LoVo (cell line): ENCODE data around the gene MYL11.
A peak's percentile ranks its signal among the peaks of the same experiment; 100 is the strongest.
"Not testable (repeated sequence)": the region's sequence is repeated elsewhere in the genome, so short reads cannot be mapped to it uniquely, and the experiment has no call there.

Experiments used
- DNase-seq: peaks from one replicate; pipeline ENCODE4 v3.0.0-alpha.2; 2016; ENCODE audit warnings: low spot score

Gene MYL11

GRCh38 chr16:30396627-30397026 is 22.0 kb downstream of the MYL11 start:
- DNase-seq: not testable (repeated sequence)

DNA sequence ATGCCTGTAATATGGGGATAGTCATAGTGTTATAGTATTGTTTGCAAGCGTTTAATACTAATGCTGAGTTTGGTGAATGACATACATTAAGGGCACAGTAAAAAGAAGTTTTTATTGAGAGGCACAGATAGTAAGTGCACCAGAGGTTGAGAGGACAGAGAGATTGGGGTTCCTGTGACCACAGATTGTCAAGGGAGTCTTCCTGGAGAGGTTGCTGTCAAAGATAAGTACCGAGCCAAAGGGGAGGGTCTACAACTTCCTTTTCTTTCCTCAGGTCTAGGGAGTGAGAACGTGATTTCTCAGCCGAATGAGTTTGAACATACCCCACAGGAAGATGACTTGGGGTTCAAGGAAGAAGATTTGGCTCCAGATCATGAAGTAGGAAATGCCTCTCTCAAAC is 22.5 kb downstream of the MYL11 start:
- no peak for DNase-seq

GRCh38 chr16:30397776-30398660 is 23.4 kb downstream of the MYL11 start:
- DNase-seq: no peak

DNA sequence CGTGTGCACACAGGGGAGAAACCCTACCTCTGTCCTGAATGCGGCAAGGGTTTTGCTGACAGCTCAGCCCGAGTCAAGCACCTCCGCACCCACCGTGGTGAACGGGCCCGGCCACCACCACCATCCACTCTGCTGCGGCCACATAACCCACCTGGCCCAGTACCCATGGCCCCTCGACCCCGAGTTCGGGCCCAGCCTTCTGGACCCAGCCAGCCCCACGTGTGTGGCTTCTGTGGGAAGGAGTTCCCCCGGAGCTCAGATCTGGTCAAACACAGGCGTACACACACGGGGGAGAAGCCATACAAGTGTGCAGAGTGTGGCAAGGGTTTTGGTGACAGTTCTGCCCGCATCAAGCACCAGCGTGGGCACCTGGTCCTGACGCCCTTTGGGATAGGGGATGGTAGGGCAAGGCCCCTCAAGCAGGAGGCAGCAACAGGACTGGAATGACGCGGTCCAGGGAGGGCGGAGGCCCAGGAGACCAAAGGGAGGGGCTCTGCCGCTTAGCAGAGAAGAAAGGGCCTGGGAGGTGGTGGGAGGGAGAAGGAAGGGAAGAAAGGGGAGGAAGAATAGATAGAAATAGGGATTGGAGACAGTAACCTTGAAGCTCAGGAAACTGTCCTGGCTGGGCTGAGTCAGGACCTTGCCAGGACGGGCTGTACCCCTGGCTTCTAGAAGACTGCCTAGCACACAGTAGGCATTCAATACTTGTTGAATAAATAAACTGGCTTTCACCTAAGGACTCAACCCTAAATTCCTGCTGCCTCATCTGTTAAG is 24.2 kb downstream of the MYL11 start:
- DNase-seq: no peak

DNA sequence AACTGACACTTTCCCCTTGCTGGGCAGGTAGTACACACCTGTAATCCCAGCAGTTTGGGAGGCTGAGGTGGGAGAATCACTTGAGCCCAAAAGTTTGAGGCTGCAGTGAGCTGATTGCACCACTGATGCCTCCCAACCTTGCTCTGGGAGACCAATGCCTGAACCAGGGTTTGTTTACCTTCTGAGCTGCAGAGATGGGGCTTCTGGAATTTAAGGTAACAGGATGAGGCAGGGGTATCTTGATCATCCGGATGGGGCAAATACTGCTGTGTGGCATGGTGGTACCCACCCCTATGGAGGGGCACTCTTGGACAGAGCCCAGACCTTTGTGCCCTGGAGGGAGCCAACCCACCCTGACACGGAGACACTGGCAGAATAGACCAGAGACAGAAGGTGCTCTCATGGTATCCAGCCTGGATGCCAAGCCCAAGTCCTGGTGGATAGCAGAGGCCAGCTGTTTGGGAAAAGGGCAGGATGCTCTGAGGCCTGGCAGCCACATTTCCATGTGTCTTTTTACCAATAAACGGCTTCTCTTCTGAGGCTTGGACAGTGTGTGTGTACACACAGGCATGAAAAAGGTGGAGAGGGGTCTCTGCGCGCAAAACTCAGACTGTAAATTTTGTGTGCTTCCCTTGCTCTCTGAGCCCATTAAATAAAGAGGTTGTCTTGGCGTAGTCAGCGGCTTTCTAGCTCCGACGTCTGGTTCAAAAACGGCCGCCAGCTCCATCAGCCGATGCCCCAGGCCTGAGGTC is 25.0 kb downstream of the MYL11 start:
- DNase-seq: no peak

- no peak for DNase-seq
Measured at GRCh38 chr16:30401768-30402425, 27.3 kb downstream of the MYL11 start.

DNA sequence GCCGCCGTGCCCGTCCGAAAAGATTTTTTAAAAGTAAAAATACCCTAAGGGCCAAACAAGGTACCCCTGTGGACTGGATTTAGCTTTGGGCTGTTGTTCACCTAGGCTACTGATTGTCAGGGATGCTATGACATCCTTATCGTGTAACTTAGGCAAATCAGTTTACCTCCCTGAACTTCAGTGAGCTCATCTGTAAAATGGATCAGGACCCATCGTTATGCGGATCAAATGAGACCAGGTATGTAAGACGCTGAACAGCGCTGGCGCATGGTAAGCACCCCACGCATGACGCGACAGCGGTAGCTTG is 32.1 kb downstream of the MYL11 start:
- DNase-seq: no peak

GRCh38 chr16:30407102-30407803 is 32.7 kb downstream of the MYL11 start, which contains the start of gene ZNF771:
TSS of gene ZNF771 (plus strand) at chr16:30407606. CDS start at chr16:30408054, 448 bp downstream.
- DNase-seq: peak; percentile 91

- no peak for DNase-seq
Measured at GRCh38 chr16:30407804-30408534, 33.4 kb downstream of the MYL11 start.

DNA sequence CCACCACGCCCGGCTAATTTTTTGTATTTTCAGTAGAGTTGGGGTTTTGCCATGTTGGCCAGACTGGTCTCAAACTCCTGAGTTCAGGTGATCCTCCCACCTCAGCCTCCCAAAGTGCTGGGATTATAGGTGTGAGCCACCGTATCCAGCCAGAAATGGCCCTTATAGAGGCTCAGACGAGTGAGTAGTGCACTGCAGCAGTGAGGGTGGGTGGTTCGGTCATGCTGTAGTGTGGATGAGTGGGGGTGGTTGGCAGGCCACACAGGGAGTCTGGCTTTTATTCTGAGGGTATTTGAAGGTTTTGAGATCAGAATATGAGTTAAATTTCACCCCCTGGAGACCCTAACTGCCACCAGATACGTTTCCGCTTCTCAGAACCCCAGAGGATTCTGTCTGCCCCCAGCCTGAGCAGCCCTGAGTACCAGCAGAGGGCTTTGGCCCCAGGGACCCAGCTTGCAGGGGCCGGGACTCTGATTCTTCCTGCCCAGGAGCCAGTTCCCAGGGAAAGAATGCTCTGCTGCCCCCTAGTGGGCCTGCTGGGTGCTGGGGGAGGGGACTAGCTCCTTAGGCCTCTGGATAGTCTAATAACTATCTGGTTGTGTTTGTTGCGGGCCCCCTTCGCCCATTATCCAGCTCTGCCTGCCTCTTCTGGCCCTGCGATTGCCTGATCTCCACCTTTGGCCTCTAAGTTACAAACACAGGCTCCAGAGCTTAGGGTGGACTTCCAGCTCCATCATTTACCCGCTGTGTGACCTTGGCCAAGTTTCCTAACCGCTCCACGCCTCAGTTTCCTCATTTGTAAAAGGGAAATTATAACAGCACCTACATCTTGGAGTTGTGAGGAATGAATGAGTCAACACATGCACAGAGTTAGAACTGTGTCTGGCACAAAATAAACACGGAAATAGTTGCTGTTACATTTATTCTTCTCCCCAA is 34.8 kb downstream of the MYL11 start:
- DNase-seq: peak; percentile 84

DNA sequence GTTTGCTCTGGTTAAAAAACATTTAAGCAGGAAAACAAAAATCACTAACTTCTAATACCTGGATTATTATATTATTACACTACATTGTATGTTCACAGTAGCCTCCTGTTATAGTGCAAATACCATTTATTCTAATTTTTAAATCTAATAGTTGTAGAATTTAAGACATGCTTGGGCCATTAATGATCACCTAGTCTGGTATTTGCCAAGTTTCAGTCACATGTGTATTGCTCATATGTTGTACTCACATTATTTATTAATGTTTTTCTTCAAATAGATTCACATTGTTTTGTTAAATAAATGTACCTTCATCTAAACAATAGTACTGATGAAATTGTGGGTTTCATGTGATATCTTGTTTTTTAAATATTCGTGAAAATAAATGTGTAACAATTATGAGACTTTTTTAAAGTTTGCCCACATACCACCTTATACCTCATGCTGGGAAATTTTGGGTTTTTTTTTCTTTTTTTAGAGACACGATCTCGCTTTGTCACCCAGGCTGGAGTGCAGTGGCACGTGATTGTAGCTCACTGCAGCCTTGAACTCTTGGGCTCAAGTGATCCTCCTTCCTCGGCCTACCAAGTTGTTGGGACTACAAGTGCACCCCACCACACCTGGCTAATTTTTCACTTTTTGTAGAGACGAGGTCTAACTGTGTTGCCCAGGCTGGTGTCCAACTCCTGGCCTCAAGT is 38.7 kb downstream of the MYL11 start:
- DNase-seq: no peak

DNA sequence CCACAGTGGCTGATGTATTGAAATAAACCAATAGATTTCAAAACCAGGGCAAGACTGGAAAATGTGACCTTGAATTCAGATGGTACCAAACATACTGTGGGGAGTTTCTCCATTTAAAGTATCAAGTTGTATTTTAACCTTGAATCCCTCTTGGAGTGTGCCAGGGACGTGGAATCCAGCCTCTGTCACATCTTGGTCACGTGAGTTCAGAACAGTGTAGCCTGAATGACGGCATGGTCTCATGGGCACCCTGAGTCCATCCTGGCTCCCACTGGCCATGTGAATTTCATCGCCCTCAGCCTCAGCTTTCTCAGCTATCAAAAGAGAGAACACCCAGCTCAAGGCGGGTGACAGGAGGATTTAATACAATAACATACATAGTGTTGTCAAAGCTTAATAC is 39.6 kb downstream of the MYL11 start:
- DNase-seq: no peak

GRCh38 chr16:30416047-30416603 is 41.5 kb downstream of the MYL11 start:
- no peak for DNase-seq

- DNase-seq: no peak
Measured at GRCh38 chr16:30416624-30417528, 42.3 kb downstream of the MYL11 start.

DNA sequence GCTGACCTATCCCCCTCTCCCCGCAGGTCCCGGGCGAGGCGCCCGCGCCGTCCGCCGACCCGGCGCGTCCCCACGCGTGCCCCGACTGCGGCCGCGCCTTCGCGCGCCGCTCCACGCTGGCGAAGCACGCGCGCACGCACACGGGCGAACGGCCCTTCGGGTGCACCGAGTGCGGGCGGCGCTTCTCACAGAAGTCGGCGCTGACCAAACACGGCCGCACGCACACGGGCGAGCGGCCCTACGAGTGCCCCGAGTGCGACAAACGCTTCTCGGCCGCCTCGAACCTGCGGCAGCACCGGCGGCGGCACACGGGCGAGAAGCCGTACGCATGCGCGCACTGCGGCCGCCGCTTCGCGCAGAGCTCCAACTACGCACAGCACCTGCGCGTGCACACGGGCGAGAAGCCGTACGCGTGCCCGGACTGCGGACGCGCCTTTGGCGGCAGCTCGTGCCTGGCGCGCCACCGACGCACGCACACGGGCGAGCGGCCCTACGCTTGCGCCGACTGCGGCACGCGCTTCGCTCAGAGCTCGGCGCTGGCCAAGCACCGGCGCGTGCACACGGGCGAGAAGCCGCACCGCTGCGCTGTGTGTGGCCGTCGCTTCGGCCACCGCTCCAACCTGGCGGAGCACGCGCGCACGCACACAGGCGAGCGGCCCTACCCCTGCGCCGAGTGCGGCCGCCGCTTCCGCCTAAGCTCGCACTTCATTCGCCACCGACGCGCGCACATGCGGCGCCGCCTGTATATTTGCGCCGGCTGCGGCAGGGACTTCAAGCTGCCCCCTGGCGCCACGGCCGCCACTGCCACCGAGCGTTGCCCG is 43.1 kb downstream of the MYL11 start:
- peak; percentile 94 for DNase-seq

DNA sequence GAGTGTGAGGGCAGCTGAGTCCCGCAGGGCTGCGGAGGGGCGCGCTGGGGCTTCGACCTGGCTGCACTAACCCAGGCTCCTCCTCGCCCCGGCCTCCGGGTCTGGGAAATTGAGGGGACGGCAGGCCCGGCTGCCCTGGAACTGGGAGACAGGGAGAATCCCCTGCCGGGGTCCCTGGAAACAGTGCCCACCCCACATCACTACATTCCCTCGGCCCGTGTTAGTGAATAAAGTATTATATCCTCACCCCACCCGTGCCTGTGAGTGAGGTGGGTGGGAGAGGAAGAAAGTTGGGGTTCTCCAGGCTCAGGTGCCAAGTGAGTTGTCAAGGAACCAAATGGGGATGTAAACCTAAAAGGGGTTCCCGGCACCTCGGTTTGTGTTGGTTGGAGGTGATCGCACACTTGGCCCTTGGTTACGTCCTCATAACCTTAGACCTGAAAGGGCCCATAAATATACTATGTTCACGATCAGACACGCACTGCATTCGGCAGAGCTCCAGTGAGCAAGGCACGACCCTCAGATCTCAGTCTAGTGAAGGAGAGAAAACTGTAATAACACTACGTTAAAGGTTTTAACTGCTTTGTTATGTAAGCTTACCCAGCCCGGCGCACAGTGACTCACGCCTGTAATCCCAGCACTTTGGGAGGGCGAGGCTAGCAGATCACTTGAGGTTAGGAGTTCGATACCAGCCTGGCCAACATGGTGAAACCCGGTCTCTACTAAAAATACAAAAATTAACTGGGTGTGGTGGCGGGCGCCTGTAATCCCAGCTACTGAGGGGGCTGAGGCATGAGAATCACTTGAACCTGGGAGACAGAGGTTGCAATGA is 44.0 kb downstream of the MYL11 start:
- DNase-seq: peak; percentile 26
